H7 (cell line): Measurements from ENCODE around the gene DCBLD1. TPM values are rescaled to one million over a fixed set of nuclear protein-coding genes. Genes with fewer than 3 reads are reported as not detected.

Experiments
- DNase-seq: peaks from one replicate; pipeline ENCODE4 v3.0.0; 2012
- H3K27me3 ChIP-seq: 2 replicates; pipeline ENCODE4 v1.6.0; 2011; ENCODE audit warnings: mild to moderate bottlenecking, low read length; ENCODE audit not compliant: control insufficient read depth, insufficient read depth
- H3K36me3 ChIP-seq: replicated peaks from 2 replicates; pipeline ENCODE4 v1.5.1; 2011; ENCODE audit warnings: low read length; ENCODE audit not compliant: control insufficient read depth, insufficient read depth
- H3K4me3 ChIP-seq: 2 replicates; pipeline ENCODE4 v1.5.1; 2011; ENCODE audit warnings: low read depth, mild to moderate bottlenecking, control low read depth, low read length, moderate library complexity; ENCODE audit not compliant: insufficient read depth
- total RNA-seq: library from RNA; depleted of rRNA; stranded (reverse); fragments of >200 nt; shearing (Covaris generic); gene quantifications from 2 replicates; pipeline ENCODE4 v1.2.3, GENCODE V29; 2014

The DCBLD1 gene
- total RNA-seq, 1 experiment from 2014 or later, result 12.0 TPM

- DNase-seq, result peak; percentile 76
- H3K4me3 ChIP-seq, result peak overlapping the region; percentile 78
- H3K36me3 ChIP-seq, result no peaks in the 10 kb centered on the region
- H3K27me3 ChIP-seq, result peaks cover 17% of the 10 kb centered on the region
Observed at GRCh38 chr6:117483004-117483644, 650 bp downstream of the DCBLD1 start.

GRCh38 chr6:117483645-117484016 lies 1.2 kb downstream of the DCBLD1 start:
- Histone ChIP-seq H3K36me3 (no peaks in the 10 kb centered on the region), H3K4me3 (peak overlapping the region; percentile 78), H3K27me3 (peaks cover 17% of the 10 kb centered on the region)
- DNase-seq, result peak; percentile 36

DNA sequence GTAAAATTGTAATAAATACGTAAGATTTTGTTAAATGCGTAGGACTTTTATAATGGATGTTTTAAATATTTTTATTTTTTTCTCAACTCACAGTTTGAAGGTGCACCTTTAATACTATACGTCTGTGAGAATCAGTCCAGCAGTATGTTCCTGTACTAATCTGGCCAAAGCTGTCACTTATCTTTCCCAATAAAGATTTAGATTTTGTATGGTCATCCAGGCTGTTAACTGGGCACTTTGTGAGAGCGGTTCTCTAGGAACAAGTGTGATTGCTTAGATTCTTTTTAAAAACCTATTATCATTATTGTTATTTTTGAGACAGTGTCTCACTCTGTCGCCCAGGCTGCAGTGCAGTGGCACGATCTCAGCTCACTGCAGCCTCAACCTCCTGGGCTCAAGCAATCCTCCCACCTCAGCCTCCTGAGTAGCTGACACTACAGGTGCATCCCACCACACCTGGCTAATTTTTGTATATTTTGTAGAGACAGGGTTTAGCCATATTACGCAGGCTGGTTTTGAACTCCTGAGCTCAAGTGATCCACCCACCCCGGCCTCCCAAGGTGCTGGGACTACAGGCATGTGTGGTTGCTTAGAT lies 1.7 kb downstream of the DCBLD1 start:
- Histone ChIP-seq H3K36me3 (no peaks in the 10 kb centered on the region), H3K27me3 (peaks cover 17% of the 10 kb centered on the region), H3K4me3 (no peak overlapping the region)
- no peak for DNase-seq

DNA sequence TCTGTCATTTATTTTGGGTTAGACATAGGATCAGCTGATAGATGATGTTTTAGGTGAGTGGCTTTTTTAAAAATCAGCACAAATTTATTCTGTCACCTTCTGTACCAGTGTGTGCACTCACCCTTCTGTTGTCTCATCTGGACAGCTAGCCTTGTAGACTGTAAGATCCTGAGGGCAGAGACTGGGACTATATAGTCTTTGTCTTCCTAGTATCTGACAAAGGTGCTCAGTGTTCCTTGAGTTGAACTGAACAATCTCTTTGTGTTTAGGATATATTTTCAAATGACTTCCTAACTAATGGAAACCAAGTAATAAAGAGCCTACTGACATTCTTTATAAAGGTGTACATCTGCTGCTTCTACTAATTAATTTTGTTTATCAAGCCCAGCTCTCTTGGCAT lies 3.0 kb downstream of the DCBLD1 start:
- DNase-seq, result no peak
- H3K27me3 ChIP-seq, result peaks cover 17% of the 10 kb centered on the region
- H3K36me3 ChIP-seq, result no peaks in the 10 kb centered on the region
- no peak overlapping the region for H3K4me3 ChIP-seq

DNA sequence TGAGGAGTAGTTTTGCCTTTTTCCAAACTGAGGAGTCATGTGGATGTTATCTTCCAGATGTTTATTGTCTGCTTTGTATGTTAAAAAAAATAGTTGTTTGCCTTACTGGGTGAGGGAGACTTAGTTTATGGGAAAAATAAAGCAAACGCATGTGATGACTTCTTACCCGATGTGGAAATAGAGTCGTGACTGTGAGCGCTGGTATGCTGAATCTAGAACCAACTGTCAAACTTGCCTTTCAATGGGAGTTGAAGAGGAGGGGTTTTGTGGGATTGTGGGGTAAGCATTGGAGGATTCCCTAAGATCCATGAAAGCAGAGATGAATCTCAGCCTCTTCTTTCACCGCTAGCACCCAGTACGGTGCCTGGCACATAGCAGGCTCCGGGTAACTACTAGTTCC lies 5.3 kb downstream of the DCBLD1 start:
- Histone ChIP-seq H3K27me3 (peaks cover 2% of the 10 kb centered on the region; the same call in 1 of the 2 replicates), H3K4me3 (no peak overlapping the region), H3K36me3 (no peaks in the 10 kb centered on the region)
- no peak for DNase-seq

DNA sequence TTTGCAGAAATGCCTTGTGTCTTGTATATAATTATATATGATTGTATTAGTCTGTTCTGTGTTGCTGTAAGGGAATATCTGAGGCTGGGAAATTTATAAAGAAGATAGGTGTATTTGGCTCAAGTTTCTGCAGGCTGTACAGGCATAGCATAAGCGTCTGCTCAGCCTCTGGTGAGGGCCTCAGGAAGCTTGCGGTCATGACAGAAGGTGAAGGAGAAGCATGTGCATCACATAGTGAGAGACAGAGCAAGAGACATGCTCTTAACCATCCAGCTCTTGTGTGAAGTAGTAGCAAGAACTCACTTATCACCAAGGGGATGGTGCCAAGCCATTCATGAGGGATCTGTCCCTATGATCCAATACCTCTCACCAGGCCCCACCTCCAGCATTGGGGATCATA lies 6.5 kb downstream of the DCBLD1 start:
- Histone ChIP-seq H3K36me3 (no peaks in the 10 kb centered on the region), H3K27me3 (no peaks in the 10 kb centered on the region), H3K4me3 (no peak overlapping the region)
- no peak for DNase-seq

DNA sequence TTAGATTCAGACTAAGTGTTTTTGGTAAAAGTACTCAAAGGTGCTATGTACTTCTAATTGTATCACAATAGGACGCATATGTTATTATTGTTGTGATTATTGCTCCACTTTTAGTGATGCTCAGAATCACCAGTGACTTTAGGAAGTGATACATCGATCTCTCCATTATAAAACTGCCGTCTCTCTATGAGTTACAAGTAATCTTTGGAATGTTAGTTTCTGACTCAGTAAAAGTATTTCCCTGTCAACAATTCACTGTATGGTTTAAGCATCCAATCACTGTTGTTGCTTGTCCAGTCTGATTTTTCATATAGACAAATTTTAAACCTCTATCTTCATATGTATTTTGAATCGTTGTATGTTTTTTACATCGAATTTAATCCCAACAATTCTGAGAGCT lies 9.4 kb downstream of the DCBLD1 start:
- no peak overlapping the region for H3K4me3 ChIP-seq
- H3K36me3 ChIP-seq, result no peaks in the 10 kb centered on the region
- DNase-seq, result no peak
- H3K27me3 ChIP-seq, result no peaks in the 10 kb centered on the region

DNA sequence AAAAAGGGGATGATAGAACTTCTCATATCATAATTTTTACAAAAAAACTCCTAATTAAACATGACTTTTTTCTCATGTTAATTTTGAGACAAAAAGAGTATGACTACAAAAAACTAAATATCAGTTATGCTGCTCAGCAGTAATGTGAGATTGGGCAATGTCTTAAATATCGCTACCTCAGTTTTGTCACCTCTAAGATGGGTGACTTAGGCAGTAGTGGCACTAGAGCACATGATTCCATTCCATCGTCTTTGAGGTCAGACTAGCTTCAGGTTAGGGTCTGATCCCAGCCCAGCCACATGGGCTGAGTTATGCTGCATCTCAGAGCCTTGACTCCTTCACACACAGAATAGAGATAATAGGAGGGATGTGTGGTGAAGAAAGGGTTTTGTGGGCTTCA lies 11.0 kb downstream of the DCBLD1 start:
- Histone ChIP-seq H3K4me3 (no peak overlapping the region), H3K27me3 (no peaks in the 10 kb centered on the region), H3K36me3 (no peaks in the 10 kb centered on the region)
- no peak for DNase-seq

DNA sequence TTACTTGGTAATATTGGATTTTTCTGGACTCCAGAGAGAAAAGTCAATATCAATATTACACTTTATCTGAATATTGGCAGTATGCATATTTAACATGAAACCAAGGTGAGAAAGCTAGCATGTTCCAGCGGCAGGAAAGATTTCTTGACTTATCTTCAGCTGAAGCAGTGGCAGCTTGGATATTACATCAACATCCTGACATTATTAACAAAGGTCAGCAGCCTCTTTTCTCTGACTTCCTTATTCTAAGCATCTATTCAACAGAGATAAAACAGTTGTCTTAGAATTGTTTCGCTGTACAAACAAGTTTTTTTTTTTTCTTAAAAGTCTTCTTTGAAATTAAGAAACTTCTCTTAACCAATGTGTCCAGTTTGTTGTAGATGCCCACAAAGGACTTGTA lies 11.8 kb downstream of the DCBLD1 start:
- H3K27me3 ChIP-seq, result no peaks in the 10 kb centered on the region
- no peaks in the 10 kb centered on the region for H3K36me3 ChIP-seq
- no peak overlapping the region for H3K4me3 ChIP-seq
- DNase-seq, result no peak

DNA sequence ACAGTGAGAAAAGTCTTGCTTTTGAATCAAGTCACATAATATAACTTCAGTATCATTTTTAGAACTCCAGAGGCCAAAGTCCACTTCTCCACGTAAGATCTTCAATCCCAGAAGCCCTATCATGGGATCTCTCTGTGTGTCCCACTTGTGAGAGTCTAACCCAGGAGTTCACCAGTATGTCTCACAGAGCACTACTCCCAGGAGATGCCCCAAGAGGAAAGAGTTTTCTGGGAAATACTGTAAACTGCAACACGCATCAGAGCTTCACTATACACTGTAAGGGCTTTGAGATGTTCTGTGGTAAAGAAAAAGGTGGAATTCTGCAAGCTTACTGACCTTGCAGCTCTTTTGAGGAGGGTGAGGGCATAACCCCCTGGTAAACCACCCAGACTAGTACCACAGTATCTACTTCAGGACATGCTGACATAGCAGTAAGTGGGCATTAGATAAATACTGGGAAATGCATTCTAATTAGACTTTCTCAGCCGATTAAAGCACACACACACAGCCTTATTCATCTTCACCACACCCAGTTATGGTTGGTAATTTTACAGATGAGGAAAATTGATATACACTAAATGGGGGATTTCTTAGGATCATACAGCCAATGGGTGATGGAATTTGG lies 12.3 kb downstream of the DCBLD1 start:
- Histone ChIP-seq H3K4me3 (no peak overlapping the region), H3K27me3 (no peaks in the 10 kb centered on the region), H3K36me3 (no peaks in the 10 kb centered on the region)
- no peak for DNase-seq

DNA sequence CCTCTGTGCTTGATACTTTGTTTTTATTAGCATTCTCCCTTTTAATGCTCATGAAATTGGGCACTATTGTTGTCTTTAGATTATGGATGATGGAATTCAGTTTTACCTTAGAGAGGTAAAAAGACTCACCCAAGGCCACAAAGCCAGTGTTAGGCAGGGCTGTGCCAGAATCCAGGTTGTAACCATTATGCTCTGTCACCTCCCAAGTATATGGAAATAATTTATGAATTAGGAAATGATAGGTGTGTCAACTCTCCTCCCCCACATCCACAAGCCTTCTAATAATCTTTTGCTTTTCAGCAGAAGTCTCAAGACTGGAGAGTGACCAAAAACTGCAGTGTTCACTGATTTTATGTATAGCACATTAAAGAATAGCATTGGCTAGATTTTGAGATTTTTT lies 13.0 kb downstream of the DCBLD1 start:
- DNase-seq, result no peak
- no peak overlapping the region for H3K4me3 ChIP-seq
- no peaks in the 10 kb centered on the region for H3K27me3 ChIP-seq
- no peaks in the 10 kb centered on the region for H3K36me3 ChIP-seq

GRCh38 chr6:117495869-117496268 lies 13.4 kb downstream of the DCBLD1 start:
- no peaks in the 10 kb centered on the region for H3K36me3 ChIP-seq
- no peak for DNase-seq
- H3K4me3 ChIP-seq, result no peak overlapping the region
- no peaks in the 10 kb centered on the region for H3K27me3 ChIP-seq

GRCh38 chr6:117496383-117496990 lies 14.0 kb downstream of the DCBLD1 start:
- no peaks in the 10 kb centered on the region for H3K27me3 ChIP-seq
- no peak for DNase-seq
- no peaks in the 10 kb centered on the region for H3K36me3 ChIP-seq
- no peak overlapping the region for H3K4me3 ChIP-seq

- Histone ChIP-seq H3K4me3 (no peak overlapping the region), H3K27me3 (no peaks in the 10 kb centered on the region), H3K36me3 (no peaks in the 10 kb centered on the region)
- DNase-seq, result no peak
Observed at GRCh38 chr6:117497237-117497636, 14.8 kb downstream of the DCBLD1 start.

DNA sequence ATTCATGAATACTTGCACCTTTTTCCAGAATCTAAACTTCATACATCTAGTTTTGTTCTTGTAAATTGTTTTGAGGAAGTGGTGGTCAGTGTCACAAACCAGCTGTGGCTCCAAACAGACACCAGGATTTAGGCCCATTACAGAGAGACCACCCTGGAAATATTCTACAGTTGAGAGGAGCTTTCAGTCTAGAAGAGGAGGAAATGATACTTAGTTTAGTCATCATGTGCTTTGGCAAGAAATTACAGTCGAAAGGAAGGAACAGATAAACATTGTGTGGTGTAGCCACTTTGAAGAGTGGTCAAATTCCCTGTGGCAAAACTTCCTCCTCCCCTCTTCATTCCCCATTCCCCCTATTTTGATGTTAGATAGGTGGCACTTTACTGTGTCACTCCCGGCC lies 15.7 kb downstream of the DCBLD1 start:
- Histone ChIP-seq H3K4me3 (no peak overlapping the region), H3K36me3 (no peaks in the 10 kb centered on the region), H3K27me3 (no peaks in the 10 kb centered on the region)
- no peak for DNase-seq
